Right lobe of liver (tissue), 4 donors: ENCODE data around the gene TEX35.

Source experiments
- CTCF ChIP-seq, 4 donors: fragments of 200-600 bp in 3 of 4; fragments of 450-650 bp in 1 of 4; IDR thresholded peaks; one replicate each; pipeline versions ENCODE4 v1.5.1 to v1.8.0; 2016 to 2022; ENCODE audit warnings: antibody characterized with exemption in 4 of 4, mild to moderate bottlenecking in 2 of 4
- POLR2A ChIP-seq: fragments of 450-650 bp; IDR thresholded peaks from one replicate; pipeline ENCODE4 v1.6.1; 2017; ENCODE audit warnings: antibody characterized with exemption, mild to moderate bottlenecking
- donor health status: DM: no; HTN: no; CAD: no.
- donor health status: DM: no; HTN: no; CAD: no.
- donor health status: DM: no; HTN: yes; CAD: no.

- TF ChIP-seq CTCF (IDR thresholded peaks at IDR 0.05) = no peak
- no peak for TF ChIP-seq POLR2A
These were observed 47.9 kb upstream of the TEX35 start for GRCh38 chr1:178465011-178465410.
